HG02938 (cell line): ENCODE measurements around the gene NHERF1.

Experiments
- ATAC-seq: cut with Tn5 transposase; IDR thresholded peaks from one replicate; pipeline ENCODE4 v1.9.1; 2021; ENCODE audit warnings: mild to moderate bottlenecking, moderate library complexity; ENCODE audit not compliant: unreplicated experiment

Gene NHERF1

GRCh38 chr17:74767111-74767516 lies 18.7 kb downstream of the NHERF1 start:
- ATAC-seq: no peak

- ATAC-seq: no peak
Measured at GRCh38 chr17:74768069-74768762, 19.8 kb downstream of the NHERF1 start.

- ATAC-seq: no peak
Measured at GRCh38 chr17:74768763-74769114, 20.3 kb downstream of the NHERF1 start.

GRCh38 chr17:74769266-74769855 lies 20.9 kb downstream of the NHERF1 start:
- ATAC-seq: no peak

GRCh38 chr17:74769856-74770497 lies 21.5 kb downstream of the NHERF1 start:
- ATAC-seq: no peak

- no peak for ATAC-seq
Measured at GRCh38 chr17:74770498-74771318, 22.3 kb downstream of the NHERF1 start.

GRCh38 chr17:74771319-74771914 lies 23.0 kb downstream of the NHERF1 start:
- ATAC-seq: no peak

GRCh38 chr17:74772053-74772452 lies 23.6 kb downstream of the NHERF1 start:
- ATAC-seq: no peak

GRCh38 chr17:74773414-74773813 lies 25.0 kb downstream of the NHERF1 start:
- no peak for ATAC-seq

- no peak for ATAC-seq
Measured at GRCh38 chr17:74773871-74774286, 25.5 kb downstream of the NHERF1 start.

- ATAC-seq: no peak
Measured at GRCh38 chr17:74775409-74776043, 27.1 kb downstream of the NHERF1 start.

- peak; percentile 74 for ATAC-seq
Measured at GRCh38 chr17:74776044-74776962, 27.9 kb downstream of the NHERF1 start, which contains the start of gene NAT9. Gene NAT9 (minus strand): TSS chr17:74776345. CDS start chr17:74775698, 647 bp downstream.

GRCh38 chr17:74776990-74777389 lies 28.6 kb downstream of the NHERF1 start:
- ATAC-seq: no peak

- no peak for ATAC-seq
Measured at GRCh38 chr17:74777901-74778515, 29.6 kb downstream of the NHERF1 start.

GRCh38 chr17:74778960-74779359 lies 30.5 kb downstream of the NHERF1 start:
- no peak for ATAC-seq

- ATAC-seq: no peak
Measured at GRCh38 chr17:74779501-74779900, 31.1 kb downstream of the NHERF1 start.

- peak; percentile 45 for ATAC-seq
Measured at GRCh38 chr17:74779948-74780400, 31.5 kb downstream of the NHERF1 start.

GRCh38 chr17:74780443-74781238 lies 32.2 kb downstream of the NHERF1 start:
- no peak for ATAC-seq
